CD4-positive, alpha-beta T cell treated with Interleukin-2 at 100 ng/mL for 4 hours (primary cell): Measurements from ENCODE around the gene B4GALNT3.

Source experiments
- DNase-seq: peaks from one replicate; pipeline ENCODE4 v3.0.0-alpha.2; 2020; ENCODE audit warnings: low spot score

B4GALNT3 gene

DNA sequence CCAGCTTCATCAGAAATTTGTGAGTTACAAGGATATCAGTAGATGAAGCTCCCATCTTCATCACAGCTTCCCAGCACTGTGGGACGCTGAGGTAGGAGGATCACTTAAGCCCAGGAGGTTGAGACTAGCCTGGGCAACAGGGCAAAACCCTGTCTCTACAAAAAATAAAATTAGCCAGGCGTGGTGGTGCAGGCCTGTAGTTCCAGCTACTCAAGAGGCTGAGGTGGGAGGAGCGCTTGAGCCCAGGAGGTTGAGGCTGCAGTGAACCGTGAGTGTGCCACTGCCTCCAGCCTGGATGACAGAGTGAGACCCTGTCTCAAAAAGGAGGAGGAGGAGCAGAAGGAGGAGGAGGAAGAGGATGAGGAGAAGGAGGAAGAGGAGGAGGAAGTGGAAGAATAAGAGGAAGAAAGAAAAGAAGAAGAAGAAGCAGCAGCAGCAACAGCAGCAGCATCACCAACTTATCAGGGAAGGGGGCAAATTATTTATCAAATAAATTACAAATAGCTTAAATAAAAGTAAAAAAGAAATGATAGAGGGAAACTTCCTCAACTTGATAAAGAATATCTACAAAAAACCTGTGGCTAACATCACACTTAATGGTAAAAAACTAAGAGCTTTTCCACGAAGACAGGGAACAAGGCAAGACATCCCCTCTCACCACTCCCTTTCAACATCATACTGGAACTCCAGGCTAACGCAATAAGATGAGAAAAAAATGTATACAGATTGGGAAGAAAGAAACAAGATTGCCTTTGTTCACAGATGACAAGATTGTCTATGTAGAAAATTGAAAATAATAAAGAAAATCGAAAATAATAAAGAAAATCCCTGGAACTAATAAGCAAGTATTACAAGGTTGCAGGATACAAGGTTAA lies 133.9 kb downstream of the B4GALNT3 start:
- DNase-seq: no peak

DNA sequence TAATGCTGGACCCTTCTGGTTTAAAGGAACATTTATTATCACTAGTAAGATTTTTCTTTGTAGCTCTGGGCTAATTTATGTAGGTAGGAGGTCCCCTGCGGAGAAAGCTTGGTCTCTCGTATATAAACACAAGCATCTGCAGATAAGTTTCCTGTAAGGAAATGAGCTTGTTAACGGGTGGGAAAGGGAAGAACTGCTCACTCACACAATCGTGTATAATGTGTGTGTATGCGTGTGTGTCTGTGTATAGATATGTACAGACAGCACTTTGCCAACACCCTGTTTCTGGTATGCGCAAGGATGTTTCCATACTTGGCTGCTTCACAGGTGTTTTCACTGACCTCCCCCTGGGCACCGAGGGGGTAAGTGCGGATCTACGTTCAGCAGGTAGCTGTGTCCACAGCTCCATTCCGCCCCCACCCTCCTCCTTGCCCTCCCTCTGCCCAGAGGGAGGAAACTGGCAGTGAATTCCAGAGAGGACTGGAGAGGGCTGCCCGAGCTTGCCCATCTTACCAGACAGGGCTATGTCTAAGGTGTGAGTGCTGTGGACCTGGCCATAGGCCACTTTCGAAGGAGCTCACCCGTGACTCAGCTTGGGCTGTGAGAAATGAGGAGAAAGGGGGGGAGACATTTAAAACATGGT lies 138.3 kb downstream of the B4GALNT3 start:
- DNase-seq: no peak

DNA sequence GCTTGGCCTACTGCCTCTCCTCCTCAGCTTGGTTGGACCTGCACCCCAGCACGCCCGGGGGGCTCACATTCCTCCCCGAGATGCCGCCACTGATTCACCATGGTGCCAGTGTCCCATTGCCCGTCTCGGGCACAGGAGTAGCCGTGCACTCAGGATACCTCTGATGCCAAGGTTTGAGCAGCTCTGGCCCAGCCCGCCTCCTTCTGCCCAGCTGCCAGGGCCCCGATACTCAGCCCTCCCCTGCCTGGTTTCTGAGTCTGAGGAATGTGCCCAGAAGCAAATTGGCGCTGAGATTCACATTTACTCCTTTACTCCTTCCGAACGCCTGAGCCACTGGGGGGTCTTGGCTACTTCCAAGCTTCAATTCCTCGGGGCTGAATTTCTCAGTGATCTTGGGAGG lies 140.0 kb downstream of the B4GALNT3 start:
- DNase-seq: no peak

DNA sequence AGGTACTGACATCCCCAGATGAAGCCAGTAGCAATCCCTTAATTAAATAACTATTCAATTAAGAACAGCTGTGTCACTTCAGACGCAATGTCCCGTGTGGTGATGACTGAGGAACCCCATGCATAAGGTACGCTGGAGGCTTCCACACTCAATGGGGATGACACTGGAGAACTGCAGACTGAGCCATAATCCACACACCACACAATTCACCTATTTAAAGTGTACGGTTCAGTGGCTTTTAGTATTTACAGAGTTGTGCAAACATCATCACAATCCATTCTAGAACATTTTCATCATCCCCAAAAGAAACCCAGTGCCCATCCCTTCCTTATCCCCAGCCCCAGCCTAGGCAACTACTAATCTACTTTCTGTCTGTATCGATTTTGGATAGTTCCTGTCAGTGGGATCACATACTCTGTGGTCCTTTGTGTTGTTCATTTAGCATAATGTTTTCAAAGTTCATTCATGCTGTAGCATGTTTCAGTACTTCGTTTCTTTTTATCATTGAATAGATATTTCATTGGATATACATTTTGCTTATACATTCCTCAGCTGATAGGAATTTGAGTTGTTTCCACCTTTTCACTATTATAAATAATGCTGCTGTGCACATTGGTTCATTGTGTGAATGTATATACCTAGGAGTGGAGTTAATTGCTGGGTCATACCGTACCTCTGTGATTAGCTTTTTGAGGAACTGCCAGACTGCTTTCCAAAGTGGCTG lies 142.4 kb downstream of the B4GALNT3 start:
- DNase-seq: no peak

DNA sequence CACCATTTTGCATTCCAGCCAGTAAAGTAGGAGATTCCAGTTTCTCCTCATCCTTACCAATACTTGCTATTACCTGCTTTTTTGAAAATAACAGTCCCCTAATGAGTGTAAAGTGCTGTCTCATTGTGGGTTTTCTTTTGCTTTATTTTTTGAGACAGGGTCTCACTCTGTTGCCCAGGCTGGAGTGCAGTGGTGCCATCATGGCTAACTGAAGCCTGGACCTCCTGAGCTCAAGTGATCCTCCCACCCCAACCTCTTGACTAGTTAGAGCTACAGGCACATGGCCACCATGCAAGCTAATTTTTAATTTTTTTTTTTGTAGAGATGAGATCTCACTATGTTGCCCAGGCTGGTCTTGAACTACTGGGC lies 142.9 kb downstream of the B4GALNT3 start:
- DNase-seq: no peak

DNA sequence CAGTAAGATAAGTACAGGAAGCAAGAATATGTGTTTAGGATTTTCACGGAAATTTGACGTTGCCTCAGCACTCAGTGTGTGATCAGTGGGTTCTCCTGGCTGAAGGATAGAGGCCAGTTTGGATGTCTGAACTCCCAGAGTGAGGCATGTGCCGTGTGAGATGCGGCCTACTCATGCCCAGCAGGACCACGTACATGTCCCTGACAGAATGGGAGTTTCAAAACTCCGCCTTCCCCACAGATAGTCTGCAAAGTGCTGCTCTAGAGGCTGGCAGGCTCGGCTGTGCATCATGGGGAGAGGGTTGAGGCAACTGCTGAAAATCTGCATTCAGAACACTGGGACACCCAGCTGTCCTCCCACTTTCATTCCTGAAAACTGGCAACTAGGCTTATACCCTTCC lies 145.2 kb downstream of the B4GALNT3 start:
- DNase-seq: no peak

DNA sequence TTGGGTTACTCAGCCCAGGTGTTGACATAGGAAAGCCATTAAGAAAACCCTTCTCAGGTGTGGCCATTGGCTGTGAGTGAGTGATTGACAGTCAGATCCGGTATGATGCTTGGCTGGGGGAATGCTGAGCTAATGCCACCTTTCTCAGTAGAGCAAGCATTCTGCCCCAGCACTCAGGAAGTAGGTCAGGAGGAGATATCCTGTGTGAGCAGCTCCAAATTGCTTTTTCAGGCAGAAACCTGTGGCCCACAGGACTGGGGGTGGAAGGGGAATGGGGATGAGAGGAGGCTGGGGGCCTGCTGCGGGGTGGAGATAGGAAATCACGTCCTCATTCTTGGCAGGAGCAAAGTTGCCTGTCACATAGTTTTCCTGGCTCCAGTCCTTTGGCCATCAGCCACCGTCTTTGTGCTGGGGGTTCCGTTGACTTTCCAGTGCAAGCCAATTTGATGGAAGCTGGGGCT lies 147.8 kb downstream of the B4GALNT3 start:
- no peak for DNase-seq

DNA sequence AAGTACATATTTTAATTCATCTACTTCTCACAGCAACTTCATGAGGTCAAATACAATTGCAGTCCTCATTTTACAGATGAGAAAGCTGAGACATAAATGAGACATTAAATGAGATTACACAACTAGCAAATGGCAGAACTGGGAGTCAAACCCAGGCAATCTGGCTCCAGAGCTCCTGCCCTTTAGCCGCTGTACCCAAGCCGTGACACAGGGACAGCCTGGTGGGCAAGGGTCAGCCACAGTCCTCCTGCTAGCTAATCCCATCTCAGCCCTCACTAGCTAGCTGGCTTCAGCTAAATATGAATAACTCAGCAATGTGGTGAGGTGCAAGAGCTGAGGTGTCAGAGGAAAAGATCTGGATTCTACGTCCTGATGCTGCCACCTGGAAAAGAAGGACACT lies 148.7 kb downstream of the B4GALNT3 start:
- DNase-seq: no peak

DNA sequence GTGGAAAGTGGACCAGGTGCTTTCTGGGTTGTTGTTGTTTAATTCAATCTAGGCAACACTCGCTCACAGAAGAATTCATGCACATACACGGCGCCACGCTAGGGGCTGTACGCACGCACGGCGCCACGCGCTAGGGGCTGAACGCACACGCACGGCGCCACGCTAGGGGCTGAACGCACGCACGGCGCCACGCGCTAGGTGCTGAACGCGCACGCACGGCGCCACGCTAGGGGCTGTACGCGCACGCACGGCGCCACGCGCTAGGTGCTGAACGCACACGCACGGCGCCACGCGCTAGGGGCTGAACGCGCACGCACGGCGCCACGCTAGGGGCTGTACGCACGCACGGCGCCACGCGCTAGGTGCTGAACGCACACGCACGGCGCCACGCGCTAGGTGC lies 149.2 kb downstream of the B4GALNT3 start:
- DNase-seq: no peak

DNA sequence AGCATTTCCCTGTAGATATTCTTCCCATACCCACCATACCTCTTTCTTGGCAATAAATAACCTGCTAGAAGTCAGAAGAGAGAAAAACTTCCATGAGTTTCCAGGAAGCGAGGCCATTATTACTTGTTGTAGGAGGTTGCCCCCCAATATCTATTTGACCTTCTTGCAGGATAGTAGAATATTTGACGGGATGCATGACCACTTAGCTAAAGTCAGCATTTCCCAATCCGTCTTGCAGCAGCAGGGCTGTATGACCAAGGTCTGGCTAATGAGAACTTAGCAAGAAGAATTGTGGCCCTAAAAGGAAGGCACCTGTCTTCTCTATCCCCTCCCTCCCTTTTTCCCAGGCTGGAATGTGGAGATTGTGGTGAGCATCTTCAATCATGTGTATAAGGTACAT lies 152.0 kb downstream of the B4GALNT3 start:
- no peak for DNase-seq

DNA sequence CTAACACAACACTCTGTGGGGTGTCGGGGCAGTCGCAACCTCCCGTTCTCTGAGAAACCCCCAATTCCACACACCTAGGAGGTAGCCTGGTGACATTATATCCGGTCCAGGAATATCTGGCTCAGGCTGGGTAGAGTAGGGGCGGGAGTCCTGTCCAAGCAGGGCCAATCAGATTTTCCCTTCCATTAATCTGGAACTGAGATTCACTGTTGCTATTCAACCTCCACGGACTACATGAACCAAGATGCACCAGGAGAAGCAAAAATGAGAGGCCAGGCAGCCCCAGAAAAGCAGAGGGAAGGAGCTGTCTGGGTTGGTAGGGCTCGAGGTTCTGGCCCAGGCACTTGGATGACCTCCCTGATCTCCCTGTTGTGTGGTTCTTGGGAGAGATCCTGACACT lies 152.6 kb downstream of the B4GALNT3 start:
- DNase-seq: no peak

DNA sequence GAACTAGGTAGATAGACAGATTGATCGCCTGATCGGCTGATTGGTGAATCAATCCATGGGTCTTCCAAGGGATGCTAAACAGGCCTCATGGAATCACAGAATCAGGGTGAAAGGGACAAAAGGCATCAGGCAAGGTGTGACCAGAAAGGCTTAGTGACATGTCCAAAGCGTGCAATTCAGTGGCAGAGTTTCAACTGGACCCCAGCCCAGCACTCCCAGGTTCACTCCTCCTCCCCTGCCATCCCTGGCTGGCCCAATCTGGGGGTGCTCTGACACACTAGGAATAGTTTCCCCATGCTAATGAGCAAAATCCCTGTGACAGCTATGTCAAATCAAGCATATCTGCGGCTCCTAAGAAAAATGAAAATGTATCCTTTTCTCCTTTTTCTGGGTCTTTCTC lies 153.1 kb downstream of the B4GALNT3 start:
- DNase-seq: no peak
